CD14-positive monocyte (primary cell): Measurements from ENCODE around the gene UBE2E1. TPM values are rescaled to one million over a fixed set of nuclear protein-coding genes. Genes with fewer than 3 reads are reported as not detected.
A peak's percentile ranks its signal among the peaks of the same experiment; 100 is the strongest.

Experiments
- DNase-seq, 3 donors: peaks; one replicate each; pipeline ENCODE4 v3.0.0-alpha.2; 2011 to 2022
- H2AFZ ChIP-seq: 2 replicates; pipeline ENCODE4 v1.6.0; 2012; ENCODE audit warnings: mild to moderate bottlenecking, low read depth, low read length, inconsistent platforms; ENCODE audit not compliant: insufficient read depth, poor library complexity, severe bottlenecking
- H3K27ac ChIP-seq, 2 donors: 1 replicate in 1 of 2; 2 replicates in 1 of 2; pipeline ENCODE4 v1.5.1; 2012 to 2013; ENCODE audit warnings: low read length in 2 of 2, control low read depth in 1 of 2, inconsistent platforms in 1 of 2, low read depth in 1 of 2, mild to moderate bottlenecking in 1 of 2
- H3K27me3 ChIP-seq, 2 donors: one replicate each; pipeline versions ENCODE4 v1.6.0 to v1.6.1; 2011 to 2013; ENCODE audit warnings: low read length in 2 of 2; ENCODE audit not compliant: control insufficient read depth in 2 of 2, insufficient read depth in 2 of 2
- H3K36me3 ChIP-seq, 2 donors: replicated peaks in 1 of 2; 1 replicate in 1 of 2; 2 replicates in 1 of 2; pipeline versions ENCODE4 v1.5.1 to v1.6.1; 2012 to 2013; ENCODE audit warnings: low read length in 2 of 2, control low read depth in 1 of 2, inconsistent platforms in 1 of 2, mild to moderate bottlenecking in 1 of 2; ENCODE audit not compliant: insufficient read depth in 2 of 2, control insufficient read depth in 1 of 2
- H3K4me1 ChIP-seq, 2 donors: 1 replicate in 1 of 2; 2 replicates in 1 of 2; pipeline versions ENCODE4 v1.5.1 to v1.6.1; 2012 to 2013; ENCODE audit warnings: low read length in 2 of 2, control low read depth in 1 of 2, inconsistent platforms in 1 of 2, mild to moderate bottlenecking in 1 of 2, moderate library complexity in 1 of 2; ENCODE audit not compliant: insufficient read depth in 2 of 2, control insufficient read depth in 1 of 2
- H3K4me2 ChIP-seq: replicated peaks from 2 replicates; pipeline ENCODE3; 2012; ENCODE audit warnings: low read length, moderate library complexity, mild to moderate bottlenecking; ENCODE audit not compliant: poor library complexity, severe bottlenecking; ENCODE audit errors: extremely low read depth
- H3K4me3 ChIP-seq, 3 experiments: fragments of 200-600 bp in 1 of 3; sonication (generic) in 1 of 3; replicated peaks in 1 of 3; 1 replicate in 2 of 3; 2 replicates in 1 of 3; pipeline ENCODE4 v1.5.1; 2011 to 2013; ENCODE audit warnings: low read length in 3 of 3, mild to moderate bottlenecking in 3 of 3, control low read depth in 2 of 3, low read depth in 2 of 3, inconsistent platforms in 1 of 3, moderate library complexity in 1 of 3
- H3K79me2 ChIP-seq: 2 replicates; pipeline ENCODE4 v1.6.0; 2012; ENCODE audit warnings: mild to moderate bottlenecking, control low read depth, inconsistent platforms, low read length, moderate library complexity; ENCODE audit not compliant: insufficient read depth
- H3K9ac ChIP-seq: 2 replicates; pipeline ENCODE4 v1.6.0; 2017; ENCODE audit warnings: low read length, mild to moderate bottlenecking; ENCODE audit not compliant: insufficient read depth, poor library complexity, severe bottlenecking
- H3K9me3 ChIP-seq, 2 donors: replicated peaks in 1 of 2; 1 replicate in 1 of 2; 2 replicates in 1 of 2; pipeline versions ENCODE4 v1.5.1 to v1.6.1; 2012 to 2013; ENCODE audit warnings: low read length in 2 of 2, control low read depth in 1 of 2; ENCODE audit not compliant: control insufficient read depth in 1 of 2, insufficient read depth in 1 of 2
- H4K20me1 ChIP-seq: 2 replicates; pipeline ENCODE4 v1.6.0; 2012; ENCODE audit warnings: mild to moderate bottlenecking, low read length, control low read depth, moderate library complexity; ENCODE audit not compliant: insufficient read depth
- H3K27ac Mint-ChIP-seq, 7 donors: one replicate each; pipeline ENCODE4 v1.8.0; 2020; ENCODE audit warnings: mild to moderate bottlenecking in 7 of 7, mixed read lengths in 7 of 7, moderate library complexity in 6 of 7, inconsistent platforms in 2 of 7
- H3K27me3 Mint-ChIP-seq, 3 donors: one replicate each; pipeline ENCODE4 v1.8.0; 2021 to 2022; ENCODE audit warnings: low read depth in 3 of 3, mild to moderate bottlenecking in 3 of 3, mixed read lengths in 3 of 3, moderate library complexity in 3 of 3, inconsistent platforms in 1 of 3
- H3K36me3 Mint-ChIP-seq, 2 donors: one replicate each; pipeline ENCODE4 v1.8.0; 2020; ENCODE audit warnings: mixed read lengths in 2 of 2, inconsistent platforms in 1 of 2, mild to moderate bottlenecking in 1 of 2
- H3K4me1 Mint-ChIP-seq: one replicate; pipeline ENCODE4 v1.8.0; 2020; ENCODE audit warnings: mild to moderate bottlenecking, mixed read lengths
- H3K4me3 Mint-ChIP-seq, 2 donors: one replicate each; pipeline ENCODE4 v1.8.0; 2020; ENCODE audit warnings: mild to moderate bottlenecking in 2 of 2, mixed read lengths in 2 of 2, moderate library complexity in 1 of 2
- H3K9me3 Mint-ChIP-seq, 7 donors: one replicate each; pipeline ENCODE4 v1.8.0; 2020 to 2022; ENCODE audit warnings: mixed read lengths in 7 of 7, mild to moderate bottlenecking in 6 of 7, moderate library complexity in 6 of 7, inconsistent platforms in 2 of 7
- CTCF ChIP-seq: fragments of 200-600 bp; IDR thresholded peaks from one replicate; pipeline ENCODE4 v1.8.0; 2022; ENCODE audit warnings: antibody characterized with exemption, mild to moderate bottlenecking
- WGBS: methylation state at CpG from one replicate; pipeline ENCODE4 v1.1.5; 2013; ENCODE audit warnings: missing lambda C conversion rate; ENCODE audit not compliant: insufficient coverage; 5-methylcytosine and 5-hydroxymethylcytosine counted together
- intact Hi-C, 2 donors: fragments of 100-400 bp; cut with micrococcal nuclease; formaldehyde crosslinking; loops; one replicate each; pipeline versions ENCODE4 v1.15.0 to v1.15.1; 2023
- polyA plus RNA-seq, 3 donors: library from polyadenylated mRNA; depleted of rRNA in 1 of 3; unstranded in 2 of 3; stranded (reverse) in 1 of 3; fragments of 300-500 nt in 2 of 3; fragments of >200 nt in 1 of 3; fragmentation: Illumina TruSeq in 2 of 3; gene quantifications; 1 replicate in 2 of 3; 2 replicates in 1 of 3; pipeline ENCODE4 v1.2.3, GENCODE V29; 2012 to 2021

Gene UBE2E1
- polyA plus RNA-seq, 3 donors, result 31.3 to 60.2 (median 34.6) TPM

DNA sequence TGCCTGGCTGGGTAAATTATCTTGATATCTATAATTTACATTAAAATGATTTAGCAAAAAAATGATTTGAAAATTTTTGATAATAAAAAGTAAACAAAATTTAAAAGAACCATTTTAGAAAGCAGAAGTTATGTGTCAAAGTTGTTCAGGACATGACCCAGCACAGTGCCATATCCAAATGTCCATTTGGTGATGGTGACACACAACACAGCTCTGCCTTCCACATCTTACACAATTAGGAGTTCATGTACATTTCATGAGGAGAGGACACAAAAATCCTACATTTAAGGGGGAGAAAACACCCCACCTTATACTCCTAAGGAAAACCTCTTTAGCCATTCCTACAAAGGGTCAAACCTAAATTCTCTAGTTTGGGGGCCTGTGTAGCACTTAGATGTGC is 10.7 kb upstream of the UBE2E1 start:
- Mint-ChIP-seq H3K36me3 (no peaks in the 10 kb centered on the region), H3K9me3 (peaks cover 0 to 5% (median 0%) of the 10 kb centered on the region in 7 donors), H3K27me3 (peaks cover 0 to 5% (median 0%) of the 10 kb centered on the region in 3 donors), H3K27ac (no peak overlapping the region), H3K4me1 (peaks cover 12% of the 10 kb centered on the region), H3K4me3 (no peak overlapping the region)
- H3K36me3 ChIP-seq, result no peaks in the 10 kb centered on the region
- no peaks in the 10 kb centered on the region for H3K79me2 ChIP-seq
- H2AFZ ChIP-seq, result no peak overlapping the region
- no peaks in the 10 kb centered on the region for H3K4me1 ChIP-seq
- no peak for TF ChIP-seq CTCF
- H3K27ac ChIP-seq, result no peak overlapping the region
- H3K27me3 ChIP-seq, result no peaks in the 10 kb centered on the region
- H4K20me1 ChIP-seq, result no peaks in the 10 kb centered on the region
- no peak overlapping the region for H3K4me3 ChIP-seq
- H3K4me2 ChIP-seq, result no peak overlapping the region
- peak in 1 of 3 donors; percentile 36 for DNase-seq
- H3K9ac ChIP-seq, result no peak overlapping the region
- intact Hi-C loops, result no loop called here
- H3K9me3 ChIP-seq, result no peaks in the 10 kb centered on the region

- 100% methylated on average over 1 of the region's 2 CpGs for WGBS
- Mint-ChIP-seq H3K27me3 (peaks cover 0 to 4% (median 0%) of the 10 kb centered on the region in 3 donors), H3K27ac (no peak overlapping the region), H3K4me1 (peaks cover 12% of the 10 kb centered on the region), H3K4me3 (no peak overlapping the region), H3K9me3 (peaks cover 0 to 2% (median 0%) of the 10 kb centered on the region in 7 donors), H3K36me3 (no peaks in the 10 kb centered on the region)
- Histone ChIP-seq H3K4me2 (no peak overlapping the region), H3K4me1 (no peaks in the 10 kb centered on the region), H3K9me3 (no peaks in the 10 kb centered on the region), H3K9ac (no peak overlapping the region), H3K4me3 (no peak overlapping the region), H3K27me3 (no peaks in the 10 kb centered on the region), H3K27ac (no peak overlapping the region), H4K20me1 (no peaks in the 10 kb centered on the region), H2AFZ (no peak overlapping the region), H3K36me3 (no peaks in the 10 kb centered on the region), H3K79me2 (no peaks in the 10 kb centered on the region)
- intact Hi-C loops, result no loop called here
- no peak for DNase-seq
- no peak for TF ChIP-seq CTCF
Observed at GRCh38 chr3:23796518-23796917, 9.2 kb upstream of the UBE2E1 start.
